Endothelial cell of umbilical vein (primary cell): Measurements from ENCODE around the gene MAU2.

Experiments used
- EZH2 ChIP-seq: IDR thresholded peaks from 2 replicates; pipeline ENCODE4 v1.6.1; 2012; ENCODE audit warnings: borderline replicate concordance, low read depth, mild to moderate bottlenecking, moderate library complexity, low read length, inconsistent platforms; ENCODE audit not compliant: severe bottlenecking
- GATA2 ChIP-seq: IDR thresholded peaks from 2 replicates; pipeline ENCODE4 v1.7.0; 2011; ENCODE audit warnings: low read depth, mild to moderate bottlenecking, moderate library complexity, mixed read lengths, low read length; ENCODE audit not compliant: insufficient read length, insufficient read depth
- JUN ChIP-seq: IDR thresholded peaks from 2 replicates; pipeline ENCODE4 v1.6.1; 2011; ENCODE audit warnings: borderline replicate concordance, low read depth; ENCODE audit not compliant: insufficient read length, insufficient read depth
- MYC ChIP-seq: IDR thresholded peaks from one replicate; pipeline ENCODE4 v1.6.1; 2011; ENCODE audit warnings: mild to moderate bottlenecking, low read depth, low read length
- POLR2A ChIP-seq: IDR thresholded peaks from 2 replicates; pipeline ENCODE4 v1.6.1; 2012; ENCODE audit warnings: low read depth, mild to moderate bottlenecking, control low read depth, low read length
- POLR2AphosphoS5 ChIP-seq: IDR thresholded peaks from 2 replicates; pipeline ENCODE4 v1.6.1; 2012; ENCODE audit warnings: low read depth, mild to moderate bottlenecking, control low read depth, low read length, moderate library complexity; ENCODE audit not compliant: insufficient read depth
- TF ChIP-seq, protein P1 (sequence below), 2 donors: IDR thresholded peaks; 1 replicate in 1 of 2; 2 replicates in 1 of 2; pipeline ENCODE4 v1.5.1; 2011; ENCODE audit warnings: low read length in 2 of 2, mild to moderate bottlenecking in 2 of 2, moderate library complexity in 2 of 2, control low read depth in 1 of 2, inconsistent platforms in 1 of 2, low read depth in 1 of 2; ENCODE audit not compliant: insufficient read depth in 1 of 2; ENCODE audit errors: extremely low read depth in 1 of 2
- TF ChIP-seq, protein P2 (sequence below): IDR thresholded peaks from 2 replicates; pipeline ENCODE4 v1.6.1; 2011; ENCODE audit not compliant: insufficient read depth, insufficient read length

DNA sequence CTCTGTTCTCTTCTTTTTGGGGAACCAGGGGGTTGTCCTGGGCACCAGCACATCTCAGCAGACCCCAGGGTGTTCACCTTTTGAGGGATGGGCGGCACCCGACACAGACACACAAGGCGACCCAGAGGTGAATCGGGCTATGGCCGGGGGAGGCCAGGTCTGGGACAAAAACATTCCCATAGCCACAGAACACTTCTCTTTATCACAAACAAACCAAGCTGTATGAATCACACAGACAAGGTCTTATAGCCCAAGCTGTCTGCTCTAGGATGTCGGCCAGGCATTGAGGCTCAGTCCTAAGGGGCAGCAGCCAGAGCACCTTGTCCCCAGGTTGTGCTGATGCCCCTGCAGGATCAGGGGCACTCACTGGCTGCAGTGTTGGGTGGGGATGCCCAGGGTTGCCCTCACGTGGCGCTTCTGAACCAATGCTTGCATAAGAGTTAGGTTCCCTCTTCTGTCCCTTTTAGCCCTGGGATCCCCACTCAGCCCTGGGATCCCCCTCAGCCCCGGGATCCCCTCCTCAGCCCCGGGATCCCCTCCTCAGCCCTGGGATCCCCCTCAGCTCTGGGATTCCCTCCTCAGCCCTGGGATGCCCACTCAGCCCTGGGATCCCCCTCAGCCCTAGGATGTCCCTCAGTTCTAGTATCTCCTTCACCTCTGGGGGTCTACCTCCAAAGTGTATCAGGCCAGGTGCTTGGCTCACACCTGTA lies 26.9 kb downstream of the MAU2 start:
- TF ChIP-seq, protein P1, sequence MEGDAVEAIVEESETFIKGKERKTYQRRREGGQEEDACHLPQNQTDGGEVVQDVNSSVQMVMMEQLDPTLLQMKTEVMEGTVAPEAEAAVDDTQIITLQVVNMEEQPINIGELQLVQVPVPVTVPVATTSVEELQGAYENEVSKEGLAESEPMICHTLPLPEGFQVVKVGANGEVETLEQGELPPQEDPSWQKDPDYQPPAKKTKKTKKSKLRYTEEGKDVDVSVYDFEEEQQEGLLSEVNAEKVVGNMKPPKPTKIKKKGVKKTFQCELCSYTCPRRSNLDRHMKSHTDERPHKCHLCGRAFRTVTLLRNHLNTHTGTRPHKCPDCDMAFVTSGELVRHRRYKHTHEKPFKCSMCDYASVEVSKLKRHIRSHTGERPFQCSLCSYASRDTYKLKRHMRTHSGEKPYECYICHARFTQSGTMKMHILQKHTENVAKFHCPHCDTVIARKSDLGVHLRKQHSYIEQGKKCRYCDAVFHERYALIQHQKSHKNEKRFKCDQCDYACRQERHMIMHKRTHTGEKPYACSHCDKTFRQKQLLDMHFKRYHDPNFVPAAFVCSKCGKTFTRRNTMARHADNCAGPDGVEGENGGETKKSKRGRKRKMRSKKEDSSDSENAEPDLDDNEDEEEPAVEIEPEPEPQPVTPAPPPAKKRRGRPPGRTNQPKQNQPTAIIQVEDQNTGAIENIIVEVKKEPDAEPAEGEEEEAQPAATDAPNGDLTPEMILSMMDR (IDR thresholded peaks at IDR 0.05; ENCODE audit: extremely low read depth in 1 of 2, insufficient read depth in 1 of 2, low read depth in 1 of 2, low read length in 2 of 2): no peak
- TF ChIP-seq GATA2 (no peak), POLR2A (no peak), POLR2AphosphoS5 (no peak), MYC (no peak), EZH2 (no peak), JUN (no peak)
- TF ChIP-seq, protein P2, sequence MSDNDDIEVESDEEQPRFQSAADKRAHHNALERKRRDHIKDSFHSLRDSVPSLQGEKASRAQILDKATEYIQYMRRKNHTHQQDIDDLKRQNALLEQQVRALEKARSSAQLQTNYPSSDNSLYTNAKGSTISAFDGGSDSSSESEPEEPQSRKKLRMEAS: no peak
